Thyroid gland (tissue), 4 donors: ENCODE measurements around the gene IRAG1.

Experiments used
- POLR2A ChIP-seq, 2 donors: fragments of 450-650 bp; IDR thresholded peaks; one replicate each; pipeline ENCODE4 v1.6.1; 2017; ENCODE audit warnings: antibody characterized with exemption in 2 of 2, mild to moderate bottlenecking in 2 of 2, moderate library complexity in 1 of 2
- TF ChIP-seq, protein P1 (sequence below), 6 experiments: fragments of 200-600 bp in 3 of 6; fragments of 450-650 bp in 3 of 6; sonication (generic) in 3 of 6; IDR thresholded peaks; one replicate each; pipeline ENCODE4 v1.5.1; 2016 to 2019; ENCODE audit warnings: antibody characterized with exemption in 6 of 6, mild to moderate bottlenecking in 2 of 6, inconsistent platforms in 1 of 6, moderate library complexity in 1 of 6

DNA sequence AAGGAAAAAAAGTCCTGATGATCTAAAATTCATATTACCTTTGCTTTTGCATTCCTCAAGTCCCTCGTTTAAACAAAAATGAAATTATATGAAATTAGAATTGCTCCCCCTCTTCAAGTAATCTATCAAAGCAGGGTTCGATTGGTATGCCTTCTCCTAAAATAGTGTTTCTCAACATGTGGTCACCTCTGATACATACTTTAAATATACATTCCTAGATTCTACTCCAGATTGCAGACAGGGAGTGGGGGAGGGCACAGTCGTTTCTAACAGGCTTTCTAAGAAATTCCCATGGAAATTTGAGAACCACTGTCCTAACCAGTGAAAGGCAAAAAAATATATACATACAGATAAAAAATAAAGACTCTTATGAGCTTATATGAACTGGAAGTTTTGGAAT lies 22.6 kb upstream of the IRAG1 start:
- no peak for TF ChIP-seq POLR2A (IDR thresholded peaks at IDR 0.05)
- TF ChIP-seq, protein P1, sequence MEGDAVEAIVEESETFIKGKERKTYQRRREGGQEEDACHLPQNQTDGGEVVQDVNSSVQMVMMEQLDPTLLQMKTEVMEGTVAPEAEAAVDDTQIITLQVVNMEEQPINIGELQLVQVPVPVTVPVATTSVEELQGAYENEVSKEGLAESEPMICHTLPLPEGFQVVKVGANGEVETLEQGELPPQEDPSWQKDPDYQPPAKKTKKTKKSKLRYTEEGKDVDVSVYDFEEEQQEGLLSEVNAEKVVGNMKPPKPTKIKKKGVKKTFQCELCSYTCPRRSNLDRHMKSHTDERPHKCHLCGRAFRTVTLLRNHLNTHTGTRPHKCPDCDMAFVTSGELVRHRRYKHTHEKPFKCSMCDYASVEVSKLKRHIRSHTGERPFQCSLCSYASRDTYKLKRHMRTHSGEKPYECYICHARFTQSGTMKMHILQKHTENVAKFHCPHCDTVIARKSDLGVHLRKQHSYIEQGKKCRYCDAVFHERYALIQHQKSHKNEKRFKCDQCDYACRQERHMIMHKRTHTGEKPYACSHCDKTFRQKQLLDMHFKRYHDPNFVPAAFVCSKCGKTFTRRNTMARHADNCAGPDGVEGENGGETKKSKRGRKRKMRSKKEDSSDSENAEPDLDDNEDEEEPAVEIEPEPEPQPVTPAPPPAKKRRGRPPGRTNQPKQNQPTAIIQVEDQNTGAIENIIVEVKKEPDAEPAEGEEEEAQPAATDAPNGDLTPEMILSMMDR (IDR thresholded peaks at IDR 0.05) = no peak
